ENCODE results near the gene UPK1B. TPM values are rescaled to one million over a fixed set of nuclear protein-coding genes. Genes with fewer than 3 reads are reported as not detected.

UPK1B gene
- total RNA-seq, 1 donor from 2014 or later = not detected

- H3K9me3 ChIP-seq (ENCODE audit: low read depth) = no peaks in the 10 kb centered on the region
- TF ChIP-seq CTCF (IDR thresholded peaks at IDR 0.05) (no peak), EZH2phosphoT487 (IDR thresholded peaks at IDR 0.05) (no peak), EZH2 (IDR thresholded peaks at IDR 0.05) (no peak)
These were observed 13.9 kb downstream of the UPK1B start for GRCh38 chr3:119187266-119187665.

GRCh38 chr3:119191800-119192199 is 18.4 kb downstream of the UPK1B start:
- Mint-ChIP-seq H3K36me3 (no peaks in the 10 kb centered on the region), H3K27me3 (ENCODE audit: insufficient read depth, low read depth) (no peaks in the 10 kb centered on the region), H3K4me3 (no peak overlapping the region), H3K4me1 (no peaks in the 10 kb centered on the region), H3K27ac (no peak overlapping the region), H3K9me3 (no peaks in the 10 kb centered on the region)
- H2AFZ ChIP-seq (replicated peaks) = no peak overlapping the region
- H3K4me1 ChIP-seq = no peaks in the 10 kb centered on the region
- no peaks in the 10 kb centered on the region for H3K36me3 ChIP-seq
- TF ChIP-seq EZH2phosphoT487 (IDR thresholded peaks at IDR 0.05) (no peak), CTCF (IDR thresholded peaks at IDR 0.05) (no peak), EZH2 (IDR thresholded peaks at IDR 0.05) (no peak)
- H3F3A ChIP-seq (ENCODE audit: low read depth) = no peaks in the 10 kb centered on the region
- H3K79me2 ChIP-seq (ENCODE audit: low read depth) = no peaks in the 10 kb centered on the region
- no peak overlapping the region for H3K4me3 ChIP-seq
- H3K27ac ChIP-seq = no peak overlapping the region
- DNase-seq (ENCODE audit: low spot score) = no peak
- no peaks in the 10 kb centered on the region for H3K27me3 ChIP-seq
- H3K9ac ChIP-seq = no peak overlapping the region
- H3K9me3 ChIP-seq (ENCODE audit: low read depth) = no peaks in the 10 kb centered on the region
- H4K20me1 ChIP-seq (ENCODE audit: low read depth) = no peaks in the 10 kb centered on the region
- H3K4me2 ChIP-seq = no peak overlapping the region

More at GRCh38 chr3:119187266-119187665, 13.9 kb downstream of the UPK1B start:
- Mint-ChIP-seq H3K9me3 (no peaks in the 10 kb centered on the region), H3K36me3 (no peaks in the 10 kb centered on the region), H3K27ac (no peak overlapping the region), H3K27me3 (ENCODE audit: insufficient read depth, low read depth) (no peaks in the 10 kb centered on the region), H3K4me3 (no peak overlapping the region), H3K4me1 (no peaks in the 10 kb centered on the region)
- DNase-seq (ENCODE audit: low spot score) = no peak
- Histone ChIP-seq H3F3A (ENCODE audit: low read depth) (no peaks in the 10 kb centered on the region), H3K27ac (no peak overlapping the region), H4K20me1 (ENCODE audit: low read depth) (no peaks in the 10 kb centered on the region), H3K4me2 (no peak overlapping the region), H3K36me3 (no peaks in the 10 kb centered on the region), H2AFZ (replicated peaks) (no peak overlapping the region), H3K27me3 (no peaks in the 10 kb centered on the region), H3K4me3 (no peak overlapping the region), H3K4me1 (no peaks in the 10 kb centered on the region), H3K9ac (no peak overlapping the region), H3K79me2 (ENCODE audit: low read depth) (no peaks in the 10 kb centered on the region)

- DNase-seq (ENCODE audit: low spot score) = no peak
- no peak overlapping the region for H3K9ac ChIP-seq
- no peaks in the 10 kb centered on the region for H3K4me1 Mint-ChIP-seq
- H3K27me3 Mint-ChIP-seq (ENCODE audit: insufficient read depth, low read depth) = no peaks in the 10 kb centered on the region
- TF ChIP-seq CTCF (IDR thresholded peaks at IDR 0.05) (no peak), EZH2 (IDR thresholded peaks at IDR 0.05) (no peak), EZH2phosphoT487 (IDR thresholded peaks at IDR 0.05) (no peak)
- H3K79me2 ChIP-seq (ENCODE audit: low read depth) = no peaks in the 10 kb centered on the region
- H4K20me1 ChIP-seq (ENCODE audit: low read depth) = no peaks in the 10 kb centered on the region
- no peak overlapping the region for H3K4me3 Mint-ChIP-seq
- H3K4me3 ChIP-seq = no peak overlapping the region
- H3K27me3 ChIP-seq = no peaks in the 10 kb centered on the region
- H3K27ac Mint-ChIP-seq = no peak overlapping the region
- H3K27ac ChIP-seq = no peak overlapping the region
- H3K36me3 ChIP-seq = no peaks in the 10 kb centered on the region
- no peaks in the 10 kb centered on the region for H3K9me3 Mint-ChIP-seq
- no peak overlapping the region for H2AFZ ChIP-seq (replicated peaks)
- H3K4me2 ChIP-seq = no peak overlapping the region
- no peaks in the 10 kb centered on the region for H3K9me3 ChIP-seq (ENCODE audit: low read depth)
- H3K4me1 ChIP-seq = no peaks in the 10 kb centered on the region
- H3K36me3 Mint-ChIP-seq = no peaks in the 10 kb centered on the region
- no peaks in the 10 kb centered on the region for H3F3A ChIP-seq (ENCODE audit: low read depth)
These were observed 21.1 kb downstream of the UPK1B start for GRCh38 chr3:119194237-119195150.
